GM18907 (cell line): Measurements from ENCODE around the gene SLC66A1.

ENCODE experiments used
- ATAC-seq: cut with Tn5 transposase; IDR thresholded peaks from one replicate; pipeline ENCODE4 v1.9.1; 2021; ENCODE audit warnings: mild to moderate bottlenecking, moderate library complexity; ENCODE audit not compliant: unreplicated experiment

Gene SLC66A1

DNA sequence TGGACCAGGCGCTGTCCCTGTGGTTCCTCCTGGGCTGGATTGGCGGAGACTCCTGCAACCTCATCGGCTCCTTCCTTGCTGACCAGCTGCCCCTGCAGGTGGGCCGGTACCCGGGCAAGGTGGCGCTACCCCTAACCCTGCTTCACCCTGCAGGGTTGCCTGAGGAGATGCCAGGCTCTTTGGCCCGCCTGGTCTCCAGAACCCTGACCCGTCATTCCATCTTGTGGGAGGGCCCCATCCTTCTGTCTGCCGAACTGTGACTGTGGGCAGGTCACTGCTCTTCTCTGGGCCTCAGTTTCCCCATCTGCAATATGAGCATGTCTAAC, 12.5 kb downstream of the SLC66A1 start:
- no peak for ATAC-seq

DNA sequence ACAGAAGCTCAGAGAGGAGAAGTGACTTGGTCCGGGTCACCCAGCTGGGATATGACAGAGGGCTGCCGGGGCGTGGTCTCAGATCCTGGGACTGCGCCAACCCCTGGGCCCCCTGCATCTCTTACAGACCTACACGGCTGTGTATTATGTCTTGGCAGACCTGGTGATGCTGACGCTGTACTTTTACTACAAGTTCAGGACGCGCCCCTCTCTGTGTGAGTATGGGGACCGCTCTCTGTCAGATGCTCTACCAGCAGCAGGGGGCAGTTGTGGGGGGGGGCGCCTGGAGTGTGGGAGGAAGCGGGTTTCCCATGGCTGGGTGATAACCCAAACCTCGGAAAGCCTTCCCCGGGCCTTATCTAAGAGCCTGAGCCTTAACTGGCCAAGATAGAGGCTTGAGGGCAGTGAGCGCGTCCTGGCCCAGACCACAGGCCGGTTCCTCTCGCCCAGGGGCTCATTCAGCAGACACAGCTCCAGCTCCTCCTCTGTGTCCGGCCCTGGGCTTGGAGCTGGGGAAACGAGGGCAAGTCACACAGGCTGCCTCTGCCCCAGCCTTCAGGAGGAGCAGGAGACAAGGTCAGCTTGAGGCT, 13.3 kb downstream of the SLC66A1 start:
- no peak for ATAC-seq

DNA sequence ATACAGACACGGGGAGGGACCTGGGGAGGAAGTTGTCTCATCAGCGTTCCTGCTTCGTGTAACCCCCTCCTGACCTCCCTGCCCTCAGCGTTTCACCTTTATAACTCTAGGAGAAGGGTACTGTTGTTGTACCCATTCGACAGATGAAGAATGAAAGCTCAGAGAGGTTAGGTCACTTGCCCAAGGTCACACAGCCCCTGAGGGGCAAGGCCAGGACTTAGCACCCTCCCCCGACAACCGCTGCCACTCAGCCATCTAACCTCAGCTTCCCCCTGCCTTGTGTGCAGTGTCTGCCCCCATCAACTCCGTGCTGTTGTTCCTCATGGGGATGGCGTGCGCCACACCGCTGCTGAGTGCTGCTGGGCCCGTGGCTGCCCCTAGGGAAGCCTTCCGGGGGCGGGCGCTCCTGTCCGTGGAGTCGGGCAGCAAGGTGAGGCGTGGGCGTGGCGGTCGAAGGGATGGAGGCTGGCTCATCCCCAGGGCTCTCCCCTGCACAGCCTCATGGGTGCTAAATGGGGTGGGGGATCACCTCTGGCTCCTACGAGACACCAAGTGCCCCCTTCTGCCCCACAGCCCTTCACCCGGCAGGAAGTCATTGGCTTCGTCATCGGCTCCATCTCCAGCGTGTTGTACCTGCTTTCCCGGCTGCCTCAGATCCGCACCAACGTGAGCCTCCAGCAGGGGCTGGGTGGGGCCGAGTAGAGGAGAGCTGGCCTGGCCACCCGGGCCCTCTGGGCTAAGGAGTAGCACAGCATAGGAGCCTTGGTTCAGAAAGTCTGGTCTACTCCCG, 14.0 kb downstream of the SLC66A1 start:
- no peak for ATAC-seq

DNA sequence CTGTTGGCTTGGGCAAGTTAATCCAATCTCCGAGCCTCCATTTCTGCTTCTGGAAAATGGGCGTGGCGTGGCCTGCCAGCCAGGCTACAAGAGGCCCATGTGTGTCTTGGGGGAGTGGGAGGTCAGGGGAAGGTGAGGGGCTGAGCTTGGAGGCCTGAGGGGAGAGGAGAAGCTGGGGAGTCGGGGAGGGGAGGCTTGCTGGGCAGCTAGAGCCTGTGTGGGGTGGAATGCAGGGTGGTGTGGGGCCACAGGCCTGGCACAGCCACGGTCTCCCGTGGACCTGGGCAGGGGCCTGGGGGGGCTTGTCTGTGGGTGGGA, 14.6 kb downstream of the SLC66A1 start:
- no peak for ATAC-seq

DNA sequence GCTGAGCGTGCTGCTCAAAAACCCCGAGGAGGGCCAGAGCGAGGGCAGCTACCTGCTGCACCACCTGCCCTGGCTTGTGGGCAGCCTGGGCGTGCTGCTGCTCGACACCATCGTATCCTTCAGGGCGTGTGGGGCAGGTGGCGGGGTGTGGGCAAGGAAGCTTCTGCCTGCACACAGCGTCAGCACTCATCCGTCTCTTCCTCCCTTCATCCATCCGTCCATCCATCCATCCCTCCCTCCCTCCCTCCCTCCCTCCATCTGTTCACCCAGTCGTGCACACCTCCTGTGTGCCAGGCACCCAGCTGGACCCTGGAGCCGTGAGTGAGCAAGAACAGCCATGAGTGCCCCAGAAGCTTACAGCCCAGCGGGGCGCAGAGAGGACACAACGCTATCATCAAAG, 15.2 kb downstream of the SLC66A1 start:
- ATAC-seq: no peak

DNA sequence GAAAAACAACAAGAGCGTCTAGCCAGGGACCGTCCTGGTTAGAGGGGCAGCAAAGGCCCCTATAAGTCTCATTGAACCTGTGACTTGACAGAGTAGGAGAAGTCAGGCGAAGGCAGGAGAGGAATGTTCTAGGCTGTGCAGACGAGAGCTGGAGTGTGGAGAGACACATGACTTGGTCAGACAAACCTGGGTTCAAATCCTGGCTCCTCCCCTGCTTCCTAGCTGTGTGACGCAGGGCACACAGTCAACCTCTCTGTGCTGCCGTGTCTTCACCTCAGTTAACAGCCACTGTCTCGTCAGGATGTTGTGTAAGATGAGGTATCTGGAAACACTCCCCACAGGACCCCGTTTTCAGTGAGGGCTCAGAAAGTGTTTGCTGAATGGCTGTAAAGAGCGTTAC, 15.6 kb downstream of the SLC66A1 start:
- no peak for ATAC-seq

DNA sequence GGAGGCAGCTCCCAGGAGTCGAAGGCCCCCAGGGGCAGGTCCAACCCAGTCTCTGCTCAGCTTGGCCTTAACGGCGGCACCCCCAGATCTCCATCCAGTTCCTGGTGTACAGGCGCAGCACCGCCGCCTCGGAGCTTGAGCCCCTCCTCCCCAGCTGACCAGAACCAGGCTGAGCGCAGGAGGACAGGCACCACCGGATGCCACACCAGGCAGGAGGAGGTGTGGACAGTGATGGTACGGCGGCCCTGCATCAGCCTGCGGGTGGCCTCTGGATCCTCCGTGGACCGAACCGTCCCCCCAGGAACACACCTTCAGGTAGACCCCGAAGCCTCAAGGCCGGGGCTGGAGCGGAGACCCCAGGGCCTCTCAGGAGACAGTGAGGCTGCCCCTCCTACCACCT, 16.4 kb downstream of the SLC66A1 start:
- no peak for ATAC-seq

DNA sequence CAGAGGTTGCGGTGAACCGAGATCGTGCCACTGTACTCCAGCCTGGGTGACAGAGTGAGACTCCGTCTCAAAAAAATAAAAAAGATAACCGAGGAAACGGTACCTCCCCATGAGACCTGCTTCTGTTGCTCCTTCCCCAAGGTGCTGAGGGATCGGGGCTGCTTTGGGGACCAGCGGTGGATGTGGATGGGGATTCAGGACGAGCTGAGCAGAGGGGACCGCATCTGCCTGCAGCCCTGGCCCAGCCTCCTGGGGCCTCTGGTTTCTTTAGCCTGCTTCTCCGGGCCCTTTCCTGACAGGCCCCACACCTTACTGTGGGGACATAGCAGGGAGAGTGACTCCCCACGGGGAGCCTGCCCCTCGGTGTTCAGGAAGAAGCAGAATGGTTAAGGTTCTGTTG, 17.1 kb downstream of the SLC66A1 start:
- no peak for ATAC-seq

DNA sequence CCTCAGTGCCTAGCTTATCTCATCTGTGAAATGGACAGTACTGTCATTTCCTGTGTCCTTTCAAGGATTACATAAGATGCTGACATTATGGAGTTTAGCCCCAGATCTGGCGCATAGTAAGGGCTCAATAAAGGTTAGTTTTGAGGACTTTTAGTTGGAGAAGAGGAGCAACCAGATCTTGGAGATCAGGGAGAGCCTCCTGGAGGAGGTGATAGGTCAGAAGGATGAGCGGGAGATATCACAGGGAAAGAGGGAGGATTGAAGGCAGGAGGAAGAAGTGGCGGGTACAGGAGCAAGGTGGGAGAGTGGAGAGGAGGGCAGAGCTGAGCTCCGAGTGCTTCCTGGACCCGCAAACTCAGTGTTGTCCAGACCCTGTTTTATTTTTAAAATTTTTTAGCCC, 17.5 kb downstream of the SLC66A1 start:
- no peak for ATAC-seq

DNA sequence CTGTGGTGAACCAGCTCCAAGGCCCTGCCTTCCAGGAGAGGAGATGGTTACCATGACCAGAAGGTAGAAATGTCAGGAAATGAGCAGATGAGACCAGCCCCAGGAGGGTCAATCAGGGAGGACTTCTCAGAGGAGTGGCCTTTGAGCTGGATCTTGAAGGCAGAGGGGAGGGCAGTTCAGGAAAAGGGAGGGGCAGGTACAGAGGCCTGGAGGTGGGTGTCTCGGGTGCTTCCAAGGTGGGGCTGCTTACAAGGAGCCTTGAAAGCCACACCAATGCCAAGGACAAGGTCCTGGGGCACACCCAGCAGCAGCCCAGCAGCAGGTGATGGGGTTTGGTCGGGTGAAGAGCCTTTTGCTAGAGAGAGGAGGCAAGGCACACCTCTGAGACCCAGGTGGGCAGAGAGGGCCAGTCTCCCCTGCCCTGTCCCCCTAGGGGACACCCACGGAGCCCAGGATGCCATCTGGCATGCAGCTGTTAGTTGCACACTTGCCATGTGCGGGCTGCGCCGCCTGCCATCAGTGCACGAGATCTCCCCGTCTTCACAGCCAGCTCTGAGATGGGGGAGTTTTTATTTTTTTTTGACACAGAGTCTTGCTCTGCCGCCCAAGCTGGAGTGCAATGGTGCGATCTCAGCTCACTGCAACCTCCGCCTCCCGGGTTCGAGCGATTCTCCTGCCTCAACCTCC, 18.5 kb downstream of the SLC66A1 start:
- ATAC-seq: no peak

DNA sequence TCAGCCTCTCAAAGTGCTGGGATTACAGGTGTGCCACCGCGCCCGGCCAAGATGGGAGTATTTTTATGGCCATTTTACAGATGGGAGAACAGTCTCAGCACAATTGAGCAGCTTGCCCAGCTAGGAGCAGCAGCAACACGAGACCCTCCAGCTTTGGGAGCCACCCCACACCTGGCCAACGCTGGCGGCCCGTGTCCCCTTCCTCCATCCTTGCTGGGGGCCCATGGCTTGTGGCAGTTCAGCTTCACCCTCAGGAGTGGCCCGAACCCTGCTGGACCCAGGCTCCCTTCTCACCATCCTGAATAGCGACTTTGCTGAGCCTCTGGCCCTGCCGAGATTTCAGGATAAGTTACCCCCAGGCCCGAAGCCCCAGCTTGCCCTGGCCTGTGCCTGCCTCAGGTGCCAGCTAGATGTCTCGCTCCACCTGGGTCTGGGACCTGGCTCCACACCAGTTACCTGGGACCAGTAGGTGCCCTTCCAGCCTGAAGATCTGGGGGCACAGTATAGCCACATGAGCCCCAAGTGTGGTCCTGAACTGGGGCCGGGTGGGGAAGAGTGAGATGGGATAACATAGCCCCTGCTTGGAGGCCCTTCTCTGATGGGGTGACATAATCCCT, 19.2 kb downstream of the SLC66A1 start:
- ATAC-seq: no peak

DNA sequence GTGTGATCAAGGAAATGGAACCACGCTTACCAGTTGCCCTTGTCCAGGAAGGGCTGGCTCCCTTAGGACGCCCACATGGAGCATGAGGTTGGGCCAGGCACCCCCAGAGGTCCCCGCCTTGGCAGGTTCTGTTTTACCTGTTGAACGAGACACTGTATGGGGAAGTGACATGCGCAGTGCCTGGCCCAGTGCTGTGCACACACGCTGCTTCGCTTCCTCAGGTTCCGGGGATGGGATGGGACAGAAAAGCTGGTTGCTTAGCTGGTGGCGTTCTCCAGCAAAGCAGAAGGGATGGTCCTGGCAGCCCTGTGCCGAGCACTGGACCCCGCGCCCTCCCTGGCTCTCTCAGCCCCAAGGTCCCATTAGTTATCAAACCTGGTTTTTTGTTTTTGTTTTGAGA, 20.7 kb downstream of the SLC66A1 start:
- ATAC-seq: no peak

DNA sequence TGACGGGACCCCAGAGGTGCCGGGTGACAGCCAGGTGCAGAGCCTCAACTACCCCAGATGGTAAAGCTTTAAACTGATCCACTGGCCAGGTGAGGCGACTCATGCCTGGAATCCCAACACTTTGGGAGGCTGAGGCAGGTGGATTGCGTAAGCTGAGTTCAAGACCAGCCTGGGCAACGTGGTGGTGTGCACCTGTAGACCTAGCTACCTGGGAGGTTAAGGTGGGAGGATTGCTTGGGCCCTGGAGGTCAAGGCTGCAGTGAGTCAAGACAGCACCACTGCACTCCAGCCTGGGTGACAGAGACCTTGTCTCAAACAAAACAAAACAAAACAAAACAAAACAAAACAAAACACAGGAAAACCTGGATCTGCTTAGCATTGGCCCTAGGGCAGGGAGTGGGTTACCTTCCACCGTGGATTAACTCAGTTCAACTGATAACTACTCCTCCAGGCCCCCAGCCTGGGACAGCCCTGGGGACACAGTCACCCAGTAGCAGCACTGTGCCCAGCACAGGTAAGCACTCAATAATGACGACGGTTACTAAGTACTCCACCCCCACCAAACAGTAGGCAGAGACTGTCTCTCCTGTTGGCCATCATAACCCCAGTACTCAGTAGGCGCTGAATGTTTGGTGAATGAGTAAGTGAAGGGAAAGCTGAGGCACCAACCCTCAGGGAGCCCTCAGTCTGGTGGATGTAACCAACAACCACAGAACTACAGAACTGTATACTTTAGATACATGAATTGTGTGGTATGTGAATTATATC, 21.6 kb downstream of the SLC66A1 start:
- no peak for ATAC-seq

DNA sequence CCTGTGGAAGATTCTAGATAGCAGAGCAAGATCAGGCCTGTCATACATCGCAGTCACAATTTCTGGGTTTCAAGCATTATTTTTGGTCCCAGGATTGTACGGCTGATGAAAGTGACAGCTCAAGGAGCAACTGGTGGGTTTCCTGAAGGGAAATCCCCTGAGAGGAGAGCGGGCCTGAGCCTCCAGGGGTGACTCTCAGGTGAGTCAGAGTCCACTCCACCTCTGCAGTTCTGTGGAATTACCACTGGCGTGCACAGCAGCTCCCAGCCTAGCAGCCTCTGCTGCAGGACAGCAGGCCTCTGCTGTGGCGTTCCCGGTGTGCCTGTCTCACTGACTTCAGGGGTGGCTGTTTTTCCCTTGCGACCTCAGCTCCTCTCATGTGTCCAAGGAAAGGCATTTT, 24.4 kb downstream of the SLC66A1 start:
- no peak for ATAC-seq

DNA sequence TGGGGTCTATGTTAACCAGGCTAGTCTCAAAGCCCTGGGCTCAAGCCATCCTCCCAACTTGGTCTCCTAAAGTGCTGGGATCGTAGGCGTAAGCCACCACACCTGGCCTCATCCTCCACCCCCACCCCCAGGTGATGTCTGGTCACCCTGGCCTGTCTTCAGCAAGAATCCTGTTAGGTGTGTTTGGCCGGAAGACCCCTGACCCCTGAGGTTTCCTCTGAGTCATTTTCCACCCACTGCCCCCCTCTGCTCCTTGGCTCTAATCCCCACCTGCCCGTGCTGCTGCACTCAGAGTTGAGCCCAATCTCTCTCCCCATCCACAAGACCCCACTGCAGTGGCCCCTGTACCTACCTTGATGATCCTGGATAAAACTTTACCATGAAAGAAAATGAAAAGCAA, 25.2 kb downstream of the SLC66A1 start:
- ATAC-seq: no peak

DNA sequence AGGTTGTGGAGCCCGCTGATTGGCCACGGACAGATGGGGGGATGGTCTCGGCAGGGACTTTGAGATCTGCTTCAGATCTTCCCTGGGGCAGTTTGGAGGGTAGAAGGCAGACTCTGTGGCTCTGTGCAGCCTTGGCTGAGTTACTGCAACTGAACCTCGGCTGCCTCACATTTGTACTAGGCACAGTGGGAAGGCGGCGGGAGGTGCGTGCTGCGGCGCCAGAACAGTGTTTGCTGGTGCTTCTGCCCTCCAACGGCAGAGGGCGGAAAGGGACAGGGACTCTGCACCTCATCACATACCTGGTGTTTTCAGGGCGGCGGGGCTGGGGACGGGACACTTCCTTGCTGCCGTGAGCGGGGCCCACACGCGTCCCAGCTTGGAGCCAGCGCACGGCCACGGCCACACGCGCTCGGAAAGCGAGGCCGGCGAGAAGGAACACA, 26.2 kb downstream of the SLC66A1 start:
- ATAC-seq: no peak

DNA sequence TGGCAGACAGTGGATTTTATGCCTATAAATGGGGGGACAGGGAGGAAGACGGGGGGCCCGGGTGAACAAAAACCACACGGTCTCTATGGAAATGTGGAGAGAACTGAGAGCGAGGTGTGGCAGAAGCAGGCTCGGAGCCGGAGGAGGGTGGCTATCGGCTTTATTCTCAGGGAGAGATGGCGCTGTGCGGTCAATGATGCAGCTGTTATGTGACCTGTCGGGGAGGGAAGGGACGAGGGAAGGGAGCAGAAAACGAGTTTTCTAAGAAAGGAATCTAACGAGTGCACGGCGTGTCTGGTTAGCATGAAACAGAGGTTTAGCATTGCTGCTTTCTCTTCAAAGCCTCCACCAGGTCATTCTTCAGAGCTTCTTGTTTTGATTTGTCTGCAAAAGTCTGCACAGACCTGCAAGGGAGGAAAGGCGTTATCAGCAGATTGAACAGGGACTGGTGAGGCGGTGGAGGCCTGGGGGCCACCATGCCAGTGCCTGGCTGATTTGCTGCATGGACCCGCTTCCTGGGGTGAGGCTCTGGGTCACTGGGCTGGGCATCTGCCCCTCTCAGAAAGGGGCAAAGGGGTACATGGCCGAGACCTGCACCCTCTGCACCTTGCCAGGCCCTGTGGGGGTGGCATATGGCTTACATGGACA, 27.2 kb downstream of the SLC66A1 start:
- ATAC-seq: no peak

DNA sequence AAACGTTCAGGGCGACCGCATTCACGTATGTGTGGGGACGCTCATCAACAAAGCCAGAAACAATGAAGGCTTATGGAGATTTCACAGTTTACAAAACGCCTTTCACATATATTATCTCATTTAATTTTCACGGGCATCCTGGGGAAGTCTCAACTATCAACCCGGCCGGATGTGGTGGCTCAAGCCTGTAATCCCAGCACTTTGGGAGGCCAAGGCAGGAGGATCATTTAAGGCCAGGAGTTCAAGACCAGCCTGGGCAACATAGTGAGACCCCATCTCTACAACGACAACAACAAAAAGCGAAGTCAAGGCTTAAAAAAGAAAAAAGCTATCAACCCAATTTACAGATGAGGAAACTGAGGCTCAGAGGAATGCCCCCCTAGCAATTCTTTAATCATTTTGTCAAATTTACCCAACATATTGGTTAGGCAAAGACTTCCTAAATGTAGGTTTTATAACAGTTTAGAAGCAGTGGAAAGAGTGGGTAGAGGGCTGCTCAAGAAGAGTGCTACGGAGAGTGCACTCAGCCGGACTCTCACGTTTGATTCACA, 28.3 kb downstream of the SLC66A1 start:
- no peak for ATAC-seq

DNA sequence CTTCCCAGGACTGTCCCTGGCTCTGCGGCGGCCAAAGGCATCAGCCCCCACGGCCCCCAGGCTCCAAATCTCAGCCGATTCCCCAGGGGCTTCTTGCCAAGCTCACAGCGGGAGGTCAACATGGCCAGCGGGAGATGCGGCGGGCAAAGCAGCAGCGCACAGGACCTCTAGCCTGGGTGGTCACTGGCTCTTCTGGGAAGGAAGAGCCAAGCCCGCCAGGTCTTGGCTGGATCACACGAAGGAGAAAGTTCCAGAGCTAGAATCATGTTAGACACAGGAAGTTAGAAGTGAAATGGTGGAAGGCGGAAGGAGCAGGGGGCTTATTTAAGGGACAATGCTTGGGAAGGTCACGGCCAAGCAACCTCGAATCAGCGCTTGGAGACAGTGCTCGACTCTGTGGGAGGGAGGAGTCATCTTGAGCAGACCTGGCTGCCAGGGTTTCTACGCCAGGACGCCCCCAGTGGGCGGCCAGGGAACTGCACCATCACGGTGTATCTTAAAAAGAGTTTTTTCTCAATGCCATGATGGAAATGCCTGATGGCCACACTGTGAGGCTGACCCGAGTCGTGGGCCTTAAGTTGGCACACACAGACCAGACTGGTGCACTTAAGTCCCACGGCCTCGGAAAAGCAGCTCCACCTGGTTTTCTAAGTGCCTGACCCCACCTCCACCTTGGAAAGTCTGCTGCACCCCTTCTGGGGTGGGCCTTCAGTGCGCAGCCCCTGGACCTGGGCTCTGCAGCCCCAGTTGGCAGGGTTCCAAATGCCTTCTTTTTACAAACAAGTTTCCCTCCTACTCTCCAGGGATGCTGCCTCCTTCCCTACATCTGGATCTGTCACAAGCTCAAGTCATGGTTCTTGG, 29.3 kb downstream of the SLC66A1 start:
- no peak for ATAC-seq
